Trophoblast cell (in vitro differentiated cells and primary cell): Measurements from ENCODE around the gene ZNF580.

Source experiments
- DNase-seq, 2 donors: peaks; one replicate each; pipeline ENCODE4 v3.0.0-alpha.2; 2016
- H2AFZ ChIP-seq: 2 replicates; pipeline ENCODE4 v1.6.1; 2013; ENCODE audit warnings: low read length, moderate library complexity, mild to moderate bottlenecking; ENCODE audit not compliant: insufficient read depth, poor library complexity
- H2AK5ac ChIP-seq: 2 replicates; pipeline ENCODE4 v1.6.1; 2013; ENCODE audit warnings: mild to moderate bottlenecking, low read length
- H2BK120ac ChIP-seq: 2 replicates; pipeline ENCODE4 v1.6.1; 2013; ENCODE audit warnings: low read length, mild to moderate bottlenecking, moderate library complexity; ENCODE audit not compliant: insufficient read depth, poor library complexity
- H2BK12ac ChIP-seq: 2 replicates; pipeline ENCODE4 v1.6.1; 2013; ENCODE audit warnings: mild to moderate bottlenecking, low read length, moderate library complexity
- H2BK5ac ChIP-seq: 2 replicates; pipeline ENCODE4 v1.6.1; 2013; ENCODE audit warnings: low read length, low read depth, moderate library complexity, mild to moderate bottlenecking; ENCODE audit not compliant: poor library complexity
- H3K14ac ChIP-seq: 2 replicates; pipeline ENCODE4 v1.6.1; 2013; ENCODE audit warnings: mild to moderate bottlenecking, low read length
- H3K18ac ChIP-seq: 2 replicates; pipeline ENCODE4 v1.6.1; 2013; ENCODE audit warnings: mild to moderate bottlenecking, low read length
- H3K23ac ChIP-seq: 2 replicates; pipeline ENCODE4 v1.6.1; 2013; ENCODE audit warnings: low read length
- H3K27ac ChIP-seq: 2 replicates; pipeline ENCODE4 v1.5.1; 2013; ENCODE audit warnings: low read depth, mild to moderate bottlenecking, inconsistent platforms, low read length, moderate library complexity
- H3K27me3 ChIP-seq: 2 replicates; pipeline ENCODE4 v1.6.1; 2013; ENCODE audit warnings: inconsistent platforms, mild to moderate bottlenecking, low read length, moderate library complexity; ENCODE audit not compliant: insufficient read depth
- H3K36me3 ChIP-seq, 2 experiments: 1 replicate in 1 of 2; 2 replicates in 1 of 2; pipeline ENCODE4 v1.6.1; 2013; ENCODE audit warnings: low read length in 2 of 2, mild to moderate bottlenecking in 2 of 2, moderate library complexity in 1 of 2; ENCODE audit not compliant: insufficient read depth in 2 of 2, control insufficient read depth in 1 of 2
- H3K4ac ChIP-seq: 2 replicates; pipeline ENCODE4 v1.6.1; 2013; ENCODE audit warnings: low read depth, mild to moderate bottlenecking, low read length, moderate library complexity
- H3K4me1 ChIP-seq, 2 experiments: 1 replicate in 1 of 2; 2 replicates in 1 of 2; pipeline ENCODE4 v1.6.1; 2013; ENCODE audit warnings: low read length in 2 of 2, mild to moderate bottlenecking in 2 of 2, moderate library complexity in 1 of 2; ENCODE audit not compliant: insufficient read depth in 2 of 2, control insufficient read depth in 1 of 2
- H3K4me2 ChIP-seq: 2 replicates; pipeline ENCODE4 v1.6.1; 2013; ENCODE audit warnings: inconsistent platforms, mild to moderate bottlenecking, low read length, moderate library complexity
- H3K4me3 ChIP-seq: 2 replicates; pipeline ENCODE4 v1.5.1; 2013; ENCODE audit warnings: mild to moderate bottlenecking, low read depth, low read length, inconsistent platforms
- H3K79me1 ChIP-seq: one replicate; pipeline ENCODE4 v1.6.1; 2013; ENCODE audit warnings: low read length
- H3K79me2 ChIP-seq: 2 replicates; pipeline ENCODE4 v1.6.1; 2013; ENCODE audit warnings: low read length, mild to moderate bottlenecking; ENCODE audit not compliant: control insufficient read depth, insufficient read depth, poor library complexity
- H3K9ac ChIP-seq: 2 replicates; pipeline ENCODE4 v1.6.1; 2013; ENCODE audit warnings: mild to moderate bottlenecking, low read length
- H3K9me3 ChIP-seq: 2 replicates; pipeline ENCODE4 v1.6.1; 2013; ENCODE audit warnings: low read depth, mild to moderate bottlenecking, control low read depth, inconsistent platforms, low read length; ENCODE audit not compliant: insufficient read depth
- H4K12ac ChIP-seq: 2 replicates; pipeline ENCODE4 v1.6.1; 2013; ENCODE audit warnings: low read depth, mild to moderate bottlenecking, low read length, moderate library complexity
- H4K8ac ChIP-seq: 2 replicates; pipeline ENCODE4 v1.6.1; 2013; ENCODE audit warnings: low read depth, mild to moderate bottlenecking, low read length, moderate library complexity
- H4K91ac ChIP-seq: one replicate; pipeline ENCODE4 v1.6.1; 2013; ENCODE audit warnings: low read depth, mild to moderate bottlenecking, low read length, moderate library complexity
- WGBS: extraction: QIAGEN DNeasy Blood & Tissue Kit; methylation state at CpG from one replicate; pipeline ENCODE4 v1.1.7; 2013; ENCODE audit warnings: missing lambda C conversion rate; ENCODE audit not compliant: insufficient read length, insufficient coverage; ENCODE audit errors: extremely low coverage; 5-methylcytosine and 5-hydroxymethylcytosine counted together

The ZNF580 gene

GRCh38 chr19:55681131-55682092 lies 40.6 kb downstream of the ZNF580 start:
- Histone ChIP-seq H3K27ac (no peak overlapping the region), H2AK5ac (no peak overlapping the region), H3K36me3 (peaks cover 72 to 75% of the 10 kb centered on the region in 2 experiments), H2AFZ (no peak overlapping the region), H3K23ac (no peak overlapping the region), H4K12ac (no peak overlapping the region), H3K14ac (no peak overlapping the region), H3K9me3 (peaks cover 2% of the 10 kb centered on the region), H2BK120ac (no peak overlapping the region), H3K79me2 (peaks cover 1% of the 10 kb centered on the region), H4K91ac (no peak overlapping the region), H3K4ac (no peak overlapping the region), H2BK12ac (no peak overlapping the region), H3K9ac (no peak overlapping the region), H2BK5ac (no peak overlapping the region), H4K8ac (no peak overlapping the region), H3K4me1 (no peaks in the 10 kb centered on the region), H3K4me2 (no peak overlapping the region), H3K4me3 (no peak overlapping the region), H3K18ac (no peak overlapping the region), H3K27me3 (no peaks in the 10 kb centered on the region), H3K79me1 (no peaks in the 10 kb centered on the region)
- WGBS: no CpG with 5 or more reads among the region's 9 CpGs
- DNase-seq: no peak

GRCh38 chr19:55683449-55684261 lies 42.9 kb downstream of the ZNF580 start:
- Histone ChIP-seq H3K79me2 (no peaks in the 10 kb centered on the region), H3K27me3 (no peaks in the 10 kb centered on the region), H2AFZ (no peak overlapping the region), H4K12ac (no peak overlapping the region), H3K9ac (no peak overlapping the region), H3K4ac (peak overlapping the region; percentile 17), H3K4me3 (no peak overlapping the region), H3K4me1 (no peaks in the 10 kb centered on the region), H3K79me1 (no peaks in the 10 kb centered on the region), H4K91ac (no peak overlapping the region), H3K9me3 (peaks cover 2% of the 10 kb centered on the region), H3K23ac (no peak overlapping the region), H3K27ac (no peak overlapping the region), H3K18ac (no peak overlapping the region), H3K4me2 (no peak overlapping the region), H2BK12ac (no peak overlapping the region), H3K14ac (no peak overlapping the region), H3K36me3 (peaks cover 78 to 79% of the 10 kb centered on the region in 2 experiments), H4K8ac (no peak overlapping the region), H2AK5ac (no peak overlapping the region), H2BK5ac (no peak overlapping the region), H2BK120ac (no peak overlapping the region)
- WGBS: no CpG with 5 or more reads among the region's 22 CpGs
- DNase-seq: no peak

- H3K23ac ChIP-seq: no peak overlapping the region
- no peak overlapping the region for H2AFZ ChIP-seq
- no peaks in the 10 kb centered on the region for H3K79me2 ChIP-seq
- H2BK12ac ChIP-seq: no peak overlapping the region
- H3K4me3 ChIP-seq: no peak overlapping the region
- no peak overlapping the region for H4K91ac ChIP-seq
- H3K9me3 ChIP-seq: peaks cover 2% of the 10 kb centered on the region
- no peak overlapping the region for H3K18ac ChIP-seq
- no peak overlapping the region for H3K4ac ChIP-seq
- no peak overlapping the region for H4K12ac ChIP-seq
- H3K9ac ChIP-seq: no peak overlapping the region
- H3K14ac ChIP-seq: no peak overlapping the region
- peaks cover 79 to 80% of the 10 kb centered on the region in 2 experiments for H3K36me3 ChIP-seq
- WGBS: no CpG with 5 or more reads among the region's 60 CpGs
- H2BK5ac ChIP-seq: no peak overlapping the region
- H3K4me1 ChIP-seq: no peaks in the 10 kb centered on the region
- no peak overlapping the region for H4K8ac ChIP-seq
- no peaks in the 10 kb centered on the region for H3K79me1 ChIP-seq
- no peak overlapping the region for H3K4me2 ChIP-seq
- DNase-seq: no peak
- H3K27ac ChIP-seq: no peak overlapping the region
- no peaks in the 10 kb centered on the region for H3K27me3 ChIP-seq
- no peak overlapping the region for H2BK120ac ChIP-seq
- no peak overlapping the region for H2AK5ac ChIP-seq
Observed at GRCh38 chr19:55684946-55685681, 44.3 kb downstream of the ZNF580 start.

- Histone ChIP-seq H3K79me1 (no peaks in the 10 kb centered on the region), H3K4me2 (no peak overlapping the region), H3K36me3 (peaks cover 79 to 80% of the 10 kb centered on the region in 2 experiments), H3K4ac (no peak overlapping the region), H2BK120ac (no peak overlapping the region), H4K12ac (no peak overlapping the region), H3K23ac (no peak overlapping the region), H4K91ac (no peak overlapping the region), H3K9me3 (peaks cover 2% of the 10 kb centered on the region), H2BK12ac (no peak overlapping the region), H3K79me2 (no peaks in the 10 kb centered on the region), H3K27me3 (no peaks in the 10 kb centered on the region), H3K14ac (no peak overlapping the region), H2BK5ac (no peak overlapping the region), H2AK5ac (no peak overlapping the region), H3K4me1 (no peaks in the 10 kb centered on the region), H4K8ac (no peak overlapping the region), H3K18ac (no peak overlapping the region), H2AFZ (no peak overlapping the region), H3K27ac (no peak overlapping the region), H3K9ac (no peak overlapping the region), H3K4me3 (no peak overlapping the region)
- WGBS: no CpG with 5 or more reads among the region's 6 CpGs
- no peak for DNase-seq
Observed at GRCh38 chr19:55685776-55686175, 45.0 kb downstream of the ZNF580 start.
